T-helper 22 cell (primary cell): ENCODE measurements around the gene SPG7.

Experiments
- DNase-seq: peaks from one replicate; pipeline ENCODE4 v3.0.0-alpha.2; 2020; ENCODE audit warnings: low read depth

Gene SPG7

DNA sequence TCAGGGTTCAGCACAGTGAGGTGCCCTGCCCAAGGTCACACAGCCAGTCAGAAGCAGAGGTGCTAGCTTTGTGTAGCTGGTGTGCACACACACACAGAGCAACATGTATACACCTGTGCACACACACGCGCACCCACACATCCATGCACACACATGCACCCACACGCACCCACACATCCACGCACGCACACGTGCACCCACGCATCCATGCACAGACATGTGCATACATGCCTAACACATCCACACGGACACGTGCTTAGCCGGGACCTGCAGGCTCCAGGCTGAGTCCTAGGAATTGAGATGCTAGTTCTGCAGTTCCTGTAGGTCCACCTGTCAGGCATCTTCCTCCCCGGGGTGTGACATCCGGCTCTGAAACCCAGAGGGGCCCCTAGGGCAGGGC lies 92.2 kb downstream of the SPG7 start:
- DNase-seq = no peak

DNA sequence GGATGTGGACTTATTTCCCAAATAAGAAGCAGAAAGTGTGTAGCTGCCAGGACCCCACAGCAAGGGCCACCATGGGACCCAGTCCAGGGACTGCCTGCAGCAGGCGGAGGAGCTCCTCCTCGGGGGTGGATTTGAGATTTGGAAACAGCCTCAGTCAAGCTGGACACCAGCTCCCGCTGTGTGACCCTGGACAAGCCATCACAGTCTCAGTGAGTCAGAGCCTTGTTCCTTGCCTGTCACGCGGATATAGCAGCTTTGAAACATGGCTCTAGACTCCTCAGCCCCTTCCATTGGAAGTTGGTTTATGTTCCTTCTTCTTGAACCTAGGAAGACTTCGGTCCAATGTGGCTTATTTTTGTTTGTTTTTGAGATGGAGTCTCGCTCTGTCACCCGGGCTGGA lies 92.8 kb downstream of the SPG7 start:
- DNase-seq = no peak

- no peak for DNase-seq
These were observed 93.7 kb downstream of the SPG7 start for GRCh38 chr16:89601906-89602272.

DNA sequence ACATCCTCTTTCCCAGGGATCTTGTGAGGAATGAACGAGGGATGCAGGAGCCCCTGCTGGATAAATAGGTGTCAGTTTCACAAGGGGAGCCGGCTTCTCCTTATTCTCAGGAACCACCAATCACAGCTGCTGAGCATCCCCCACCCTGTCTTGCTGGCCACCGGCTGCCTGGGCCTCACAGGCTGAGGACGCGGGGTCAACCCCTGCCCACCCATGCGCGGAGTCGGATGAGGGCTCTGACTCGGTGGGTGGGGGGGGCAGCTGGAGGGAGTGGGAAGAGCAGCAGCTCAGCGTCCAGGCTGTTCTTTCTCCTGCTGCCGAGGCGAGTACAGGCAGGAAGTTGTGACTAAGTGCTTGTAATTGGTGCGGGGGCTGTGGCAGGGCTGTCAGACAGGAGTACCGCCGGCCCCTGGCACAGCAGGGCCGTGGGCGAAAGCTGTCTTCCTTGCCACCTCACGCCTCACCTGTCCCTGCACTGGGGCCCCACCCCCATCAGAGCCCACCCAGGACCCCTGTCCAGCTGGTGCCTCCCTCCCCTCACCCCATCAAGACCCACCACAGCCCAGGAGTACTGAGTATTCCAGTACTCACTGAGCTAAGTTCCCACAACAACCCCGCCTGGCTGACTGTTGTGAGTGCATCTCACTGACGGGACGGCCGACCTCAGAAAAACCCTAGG lies 94.2 kb downstream of the SPG7 start:
- peak; percentile 33 for DNase-seq

GRCh38 chr16:89602952-89603590 lies 94.9 kb downstream of the SPG7 start:
- no peak for DNase-seq

DNA sequence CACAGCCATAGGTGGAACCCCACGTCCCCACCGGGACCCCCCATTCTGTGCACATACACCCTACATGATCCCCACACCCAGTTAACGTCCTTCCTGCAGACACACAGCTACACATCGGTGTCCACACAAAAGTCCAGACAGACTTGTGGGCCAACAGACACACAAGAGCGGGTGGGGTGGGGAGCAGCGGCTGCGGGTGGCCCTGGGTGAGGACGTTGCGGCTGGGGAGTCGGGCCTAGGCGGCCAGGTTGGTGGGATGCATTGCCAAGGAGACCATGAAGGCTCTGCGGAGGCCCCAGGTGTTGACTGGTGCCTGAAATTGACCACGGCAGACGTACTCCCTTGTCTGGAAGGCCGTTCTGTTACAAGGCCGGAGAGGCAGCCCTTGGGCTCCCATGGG lies 96.6 kb downstream of the SPG7 start:
- no peak for DNase-seq

GRCh38 chr16:89605186-89605970 lies 97.2 kb downstream of the SPG7 start:
- DNase-seq = no peak

GRCh38 chr16:89606006-89606405 lies 97.8 kb downstream of the SPG7 start:
- no peak for DNase-seq
